GM21447 (cell line): ENCODE results near the gene BCAS3.
"Not testable (repeated sequence)": the region's sequence is repeated elsewhere in the genome, so short reads cannot be mapped to it uniquely, and the experiment has no call there.

ENCODE experiments used
- ATAC-seq: cut with Tn5 transposase; IDR thresholded peaks from one replicate; pipeline ENCODE4 v1.9.1; 2021; ENCODE audit not compliant: unreplicated experiment

BCAS3 gene

GRCh38 chr17:60920107-60920506, 242.5 kb downstream of the BCAS3 start:
- no peak for ATAC-seq

DNA sequence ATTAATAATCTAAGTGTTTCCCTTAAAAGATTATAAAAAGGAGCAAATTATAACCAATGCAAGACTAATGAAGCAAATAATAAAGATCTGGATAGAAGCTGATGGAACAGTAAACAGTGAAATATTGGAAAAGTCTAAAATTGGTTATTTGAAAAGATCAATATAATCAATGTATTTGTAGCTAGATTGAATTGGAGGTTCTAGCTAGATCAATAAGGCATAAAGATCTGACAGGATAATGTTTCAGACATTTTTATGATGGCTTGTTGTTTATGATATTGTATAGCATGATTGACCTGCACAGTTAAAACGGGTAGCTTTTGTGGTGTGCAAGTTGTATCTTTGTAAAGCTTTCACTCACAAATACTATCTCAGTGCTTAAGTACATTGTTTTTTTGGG, 245.3 kb downstream of the BCAS3 start:
- no peak for ATAC-seq

- ATAC-seq = no peak
Measured at GRCh38 chr17:60926466-60927183, 249.0 kb downstream of the BCAS3 start.

GRCh38 chr17:60933739-60934138, 256.1 kb downstream of the BCAS3 start:
- ATAC-seq = no peak

DNA sequence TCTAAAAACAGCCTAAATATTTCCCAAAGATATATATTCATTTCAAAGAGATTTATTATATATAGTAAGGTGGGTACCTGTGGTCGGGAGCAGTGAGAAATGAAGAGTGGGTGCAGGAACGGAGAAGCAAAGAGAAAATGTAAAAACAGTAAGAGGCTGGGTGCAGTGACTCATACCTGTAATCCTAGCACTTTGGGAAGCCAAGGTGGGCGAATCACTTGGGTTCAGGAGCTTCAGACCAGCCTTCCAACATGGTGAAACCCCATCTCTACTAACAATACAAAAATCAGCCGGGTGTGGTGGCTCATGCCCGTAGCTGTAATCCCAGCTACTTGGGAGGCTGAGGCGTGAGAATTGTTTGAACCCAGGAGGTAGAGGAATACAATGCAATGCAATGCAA, 257.1 kb downstream of the BCAS3 start:
- ATAC-seq = no peak

DNA sequence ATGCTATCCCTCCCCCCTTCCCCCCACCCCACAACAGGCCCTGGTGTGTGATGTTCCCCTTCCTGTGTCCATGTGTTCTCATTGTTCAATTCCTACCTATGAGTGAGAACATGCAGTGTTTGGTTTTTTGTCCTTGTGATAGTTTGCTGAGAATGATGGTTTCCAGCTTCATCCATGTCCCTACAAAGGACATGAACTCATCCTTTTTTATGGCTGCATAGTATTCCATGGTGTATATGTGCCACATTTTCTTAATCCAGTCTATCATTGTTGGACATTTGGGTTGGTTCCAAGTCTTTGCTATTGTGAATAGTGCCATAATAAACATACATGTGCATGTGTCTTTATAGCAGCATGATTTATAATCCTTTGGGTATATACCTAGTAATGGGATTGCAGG, 258.3 kb downstream of the BCAS3 start:
- ATAC-seq = not testable (repeated sequence)

DNA sequence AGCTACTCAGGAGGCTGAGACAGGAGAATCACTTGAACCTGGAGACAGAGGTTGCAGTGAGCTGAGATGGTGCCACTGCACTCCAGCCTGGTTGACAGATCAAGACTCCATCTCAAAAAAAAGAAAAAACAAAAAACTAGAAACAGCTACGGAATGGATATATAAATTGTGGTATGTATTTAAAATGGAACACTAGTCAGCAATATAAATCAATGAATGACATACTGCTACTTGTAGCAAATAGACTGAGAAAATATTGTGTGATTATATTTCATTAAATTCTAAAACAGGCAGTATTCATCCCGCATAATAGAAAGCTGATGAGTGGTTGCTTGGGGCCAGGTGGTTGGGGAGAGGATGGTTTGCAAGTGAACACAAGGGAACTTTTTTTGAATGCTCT, 261.7 kb downstream of the BCAS3 start:
- no peak for ATAC-seq

DNA sequence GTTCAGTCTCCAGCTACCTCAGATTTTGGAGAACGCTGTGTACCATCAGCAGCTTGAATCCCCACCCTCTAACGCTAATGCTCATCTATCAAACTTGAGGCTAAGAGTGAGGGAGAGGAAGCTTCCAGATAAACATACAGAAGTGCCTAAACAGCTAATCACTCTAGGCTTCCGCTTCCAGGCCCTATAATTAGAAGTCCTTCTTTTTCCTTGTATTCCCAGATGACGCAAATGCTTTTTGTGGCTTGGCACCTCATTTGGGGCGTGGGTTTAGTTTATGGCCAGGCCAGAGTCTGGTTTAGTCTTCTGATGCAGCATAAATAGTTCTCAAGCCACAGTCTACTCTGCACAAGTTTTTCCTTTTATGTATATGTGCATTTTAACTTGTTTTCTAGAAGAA, 263.4 kb downstream of the BCAS3 start:
- no peak for ATAC-seq

DNA sequence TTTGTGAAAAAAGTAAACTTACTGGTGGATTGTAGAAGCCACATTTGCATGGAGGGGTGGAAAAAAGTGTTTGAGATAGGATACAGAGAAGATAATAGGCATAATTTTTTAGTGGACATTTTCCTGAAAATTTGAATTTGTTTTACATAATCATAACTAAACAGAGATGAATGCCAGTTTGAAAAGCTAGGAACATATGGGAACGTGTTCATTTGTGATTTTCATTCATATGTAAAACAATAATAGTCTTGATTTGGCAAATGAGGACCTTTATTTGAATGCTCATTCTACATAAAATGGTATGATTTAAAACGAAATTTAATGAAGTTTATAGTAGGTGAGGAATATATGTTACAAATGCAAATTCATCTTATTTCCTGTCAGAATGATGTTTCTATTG, 263.9 kb downstream of the BCAS3 start:
- ATAC-seq = no peak

GRCh38 chr17:60944751-60945150, 267.1 kb downstream of the BCAS3 start:
- no peak for ATAC-seq

DNA sequence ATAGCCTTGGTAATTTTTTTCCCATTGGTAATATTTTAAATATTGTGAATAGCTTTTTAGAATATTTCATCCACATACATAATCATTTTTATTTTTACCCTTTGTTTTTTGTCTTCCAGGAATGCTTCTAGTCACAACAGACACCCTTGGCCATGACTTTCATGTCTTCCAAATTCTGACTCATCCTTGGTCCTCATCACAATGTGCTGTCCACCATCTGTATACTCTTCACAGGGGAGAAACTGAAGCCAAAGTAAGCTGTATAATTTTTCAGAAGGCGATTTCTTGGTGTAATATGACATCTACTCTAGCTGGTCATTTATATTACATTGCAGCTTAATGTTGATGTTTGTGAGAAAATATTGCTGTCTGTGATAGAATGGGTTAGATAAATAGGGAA, 269.4 kb downstream of the BCAS3 start:
- ATAC-seq = no peak

DNA sequence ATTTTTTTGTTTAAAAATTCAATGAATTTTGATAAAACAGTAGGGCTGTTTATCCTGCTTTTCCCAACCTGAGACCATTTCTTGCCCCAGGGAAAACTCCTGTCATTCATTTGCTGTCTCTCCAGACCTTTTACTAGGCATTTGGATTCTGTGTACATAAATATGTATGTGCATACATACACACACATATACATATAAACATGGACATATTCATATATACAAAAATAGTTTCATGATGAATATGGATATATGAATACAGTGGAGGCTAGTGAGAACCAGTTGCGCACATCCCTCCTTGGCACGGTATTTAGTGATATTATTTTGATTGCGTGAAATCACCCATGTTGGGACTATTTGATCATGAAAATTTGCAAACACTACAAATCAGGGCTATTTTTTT, 269.9 kb downstream of the BCAS3 start:
- ATAC-seq = no peak

GRCh38 chr17:60952747-60953146, 275.1 kb downstream of the BCAS3 start:
- no peak for ATAC-seq

DNA sequence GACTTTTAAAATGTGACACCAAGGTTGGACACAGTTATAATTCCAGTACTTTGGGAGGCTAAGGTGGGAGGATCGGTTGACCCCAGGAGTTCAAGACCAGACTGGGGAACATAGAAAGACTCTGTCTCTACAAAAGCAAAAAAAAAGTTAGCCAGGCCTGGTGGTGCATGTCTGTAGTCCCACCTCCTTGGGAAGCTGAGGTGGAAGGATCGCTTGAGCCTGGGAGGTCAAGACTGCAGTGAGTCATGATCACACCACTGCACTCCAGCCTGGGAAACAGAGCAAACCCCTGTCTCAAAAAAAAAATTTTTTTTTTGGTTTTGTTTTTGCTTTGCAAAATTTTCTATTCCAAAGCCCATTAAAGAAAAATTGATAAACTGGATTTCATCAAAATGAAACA, 281.4 kb downstream of the BCAS3 start:
- ATAC-seq = no peak

DNA sequence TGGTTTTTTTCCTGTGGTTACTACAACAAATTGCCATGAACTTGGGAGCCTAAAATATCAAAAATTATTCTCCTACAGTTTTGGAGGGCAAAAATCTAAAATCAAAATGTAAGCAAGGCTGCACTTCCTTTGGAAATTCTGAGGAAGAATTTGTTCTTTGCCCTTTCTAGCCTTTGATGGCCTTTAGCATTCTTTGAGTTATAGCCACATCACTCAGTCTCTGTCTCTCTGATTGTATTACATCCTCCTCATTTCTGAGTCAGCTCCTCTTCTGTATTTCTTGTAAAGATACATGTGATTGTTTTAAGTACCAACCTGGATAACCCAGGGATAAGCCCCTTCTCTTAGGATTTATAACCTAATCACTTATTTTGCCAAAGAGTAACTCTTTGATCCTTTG, 282.0 kb downstream of the BCAS3 start:
- no peak for ATAC-seq

DNA sequence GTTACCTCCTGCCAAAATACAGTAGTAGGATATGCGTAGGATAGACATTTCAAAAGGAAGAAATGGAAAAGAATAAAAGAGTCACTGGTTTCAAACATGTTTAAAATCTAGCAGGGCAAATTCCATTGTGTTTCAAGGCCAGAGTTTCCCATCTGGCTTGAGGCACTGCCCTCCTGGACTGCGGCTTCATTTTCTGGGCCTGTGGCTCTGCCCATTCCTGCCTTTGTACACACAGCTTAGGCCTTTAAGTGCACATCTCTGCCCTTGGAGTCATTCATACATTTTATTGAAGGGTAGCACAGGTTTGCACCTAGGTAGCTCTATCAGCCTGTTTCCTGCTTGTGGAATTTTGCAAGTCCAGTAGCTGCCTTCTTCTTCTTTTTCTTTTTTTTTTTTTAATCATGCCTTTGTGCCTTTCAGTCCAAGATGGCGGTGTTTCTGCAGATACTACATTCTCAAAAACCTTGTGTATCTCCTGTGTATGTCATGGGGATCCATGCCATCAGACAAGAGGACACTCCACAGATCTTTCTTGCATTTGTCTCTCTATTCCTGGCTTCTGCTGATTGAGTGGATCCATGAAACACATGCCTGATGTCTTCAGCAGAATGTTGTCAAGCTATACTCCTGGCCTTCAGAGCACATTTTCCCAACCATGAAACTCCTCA, 282.9 kb downstream of the BCAS3 start:
- no peak for ATAC-seq

DNA sequence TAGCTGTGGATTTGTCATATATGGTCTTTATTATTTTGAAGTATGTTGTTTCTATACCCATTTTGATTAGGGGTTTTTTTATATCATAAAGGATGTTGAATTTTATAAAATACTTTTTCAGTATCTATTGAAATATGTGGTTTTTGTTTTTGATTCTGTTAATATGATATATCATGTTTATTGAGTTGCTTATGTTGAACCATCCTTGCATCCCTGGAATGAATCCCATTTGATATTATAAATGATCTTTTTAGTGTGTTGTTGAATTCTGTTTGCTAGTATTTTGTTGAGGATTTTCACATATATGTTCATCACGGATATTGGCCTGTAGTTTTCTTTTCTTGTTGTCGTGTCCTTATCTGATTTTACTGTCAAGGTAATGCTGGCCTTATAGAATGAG, 286.5 kb downstream of the BCAS3 start:
- no peak for ATAC-seq

DNA sequence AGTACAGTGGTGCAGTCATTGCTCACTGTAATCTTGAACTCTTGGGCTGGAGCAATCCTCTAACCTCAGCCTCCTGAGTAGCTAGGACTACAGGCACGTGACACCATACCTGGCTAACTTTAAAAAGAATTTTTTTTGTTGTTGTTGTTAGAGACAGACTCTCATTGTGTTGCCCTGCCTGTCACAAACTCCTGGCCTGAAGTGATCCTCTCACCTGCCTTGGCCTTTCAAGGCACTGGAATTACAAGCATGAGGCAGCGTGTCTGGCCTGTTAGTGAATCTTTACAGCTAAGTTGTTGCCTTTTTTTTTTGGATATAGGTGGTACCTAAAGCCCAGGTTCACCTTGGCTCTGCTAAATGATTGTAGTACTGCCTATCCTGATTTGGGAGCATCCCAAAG, 290.6 kb downstream of the BCAS3 start:
- no peak for ATAC-seq

- ATAC-seq = no peak
Measured at GRCh38 chr17:60969500-60970037, 291.9 kb downstream of the BCAS3 start.

DNA sequence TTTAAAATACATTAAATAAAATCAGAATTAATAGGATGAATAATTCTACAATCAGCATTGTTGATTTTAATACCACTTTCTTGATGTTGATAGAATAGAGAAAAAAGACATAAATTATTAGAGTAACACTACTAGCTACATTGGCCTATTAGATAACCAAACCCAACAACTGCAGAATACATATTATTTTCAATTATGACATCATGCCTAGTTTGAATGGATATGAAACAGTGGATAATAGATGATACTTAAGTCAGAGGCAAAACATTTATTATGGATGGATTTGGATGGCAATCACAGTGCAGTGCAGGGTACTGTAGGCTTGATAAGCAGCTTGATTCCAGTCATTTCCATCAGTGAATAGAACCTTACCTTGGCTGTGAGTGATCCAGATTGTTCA, 293.1 kb downstream of the BCAS3 start:
- ATAC-seq = no peak

GRCh38 chr17:60971515-60972369, 294.1 kb downstream of the BCAS3 start:
- ATAC-seq = no peak

DNA sequence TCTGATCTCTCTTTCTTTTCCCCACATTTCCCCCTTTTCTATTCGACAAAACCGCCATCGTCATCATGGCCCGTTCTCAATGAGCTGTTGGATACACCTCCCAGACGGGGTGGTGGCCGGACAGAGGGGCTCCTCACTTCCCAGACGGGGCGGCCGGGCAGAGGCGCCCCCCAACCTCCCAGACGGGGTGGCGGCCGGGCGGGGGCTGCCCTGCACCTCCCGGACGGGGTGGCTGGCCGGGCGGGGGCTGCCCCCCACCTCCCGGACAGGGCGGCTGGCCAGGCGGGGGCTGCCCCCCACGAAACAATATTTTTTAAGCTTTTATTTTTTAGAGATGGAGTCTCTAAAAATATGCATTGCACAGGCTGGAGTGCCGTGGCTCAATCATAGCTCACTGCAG, 299.2 kb downstream of the BCAS3 start:
- ATAC-seq = not testable (repeated sequence)
